GM12878 (cell line): ENCODE measurements around the gene CIAO2B. TPM values are rescaled to one million over a fixed set of nuclear protein-coding genes. Genes with fewer than 3 reads are reported as not detected.

ENCODE experiments used
- ATAC-seq: fragments of 200-7000 bp; cut with Tn5 transposase; 3 replicates; pipeline ENCODE4 v1.9.1; 2020; ENCODE audit warnings: mild to moderate bottlenecking, moderate library complexity
- BruUV-seq: library from RNA; stranded (reverse); fragments of 400-500 nt; replicated peaks from 2 replicates; lab custom pipeline; 2021; lab: Mats Ljungman, UMichigan
- CTCF ChIA-PET: fragments of 300-600 bp; sonication (Branson Sonifier 250); formaldehyde crosslinking; extraction: SDS; loops from one replicate; lab custom pipeline; 2021; ENCODE audit warnings: inconsistent platforms; lab: Yijun Ruan, JAX
- POLR2A ChIA-PET: fragments of 350-600 bp; formaldehyde crosslinking; extraction: SDS; loops from one replicate; lab custom pipeline; 2021; ENCODE audit warnings: inconsistent platforms; lab: Charles Lee
- RAD21 ChIA-PET: fragments of 300-600 bp; sonication (Branson Sonifier 250); formaldehyde crosslinking; loops from one replicate; lab custom pipeline; 2023; ENCODE audit warnings: antibody characterized with exemption; ENCODE audit not compliant: unreplicated experiment; lab: Charles Lee
- SMC1A ChIA-PET: fragments of 300-600 bp; sonication (Branson Sonifier 250); formaldehyde crosslinking; loops from one replicate; lab custom pipeline; 2023; ENCODE audit not compliant: unreplicated experiment, uncharacterized antibody; lab: Charles Lee
- DNase-seq: peaks from one replicate; pipeline ENCODE4 v3.0.0-alpha.2; 2011; ENCODE audit warnings: low read depth, low spot score
- FAIRE-seq: peaks from 3 replicates; lab custom pipeline; 2011; peaks lifted over from hg19 to GRCh38; lab: Jason Lieb, UNC
- H2AFZ ChIP-seq: 2 replicates; pipeline ENCODE4 v1.6.0; 2011; ENCODE audit warnings: low read depth, low read length, control low read depth; ENCODE audit not compliant: control insufficient read depth
- H3K27ac ChIP-seq: 2 replicates; pipeline ENCODE4 v1.5.1; 2011; ENCODE audit warnings: control low read depth; ENCODE audit not compliant: control insufficient read depth, insufficient read depth
- H3K27me3 ChIP-seq, 2 experiments: replicated peaks in 1 of 2; 2 replicates each; pipeline versions ENCODE4 v1.6.0 to v1.6.1; 2011; ENCODE audit warnings: low read length in 1 of 2; ENCODE audit not compliant: control insufficient read depth in 2 of 2, insufficient read depth in 2 of 2
- H3K36me3 ChIP-seq, 2 experiments: 2 replicates each; pipeline ENCODE4 v1.5.1; 2011; ENCODE audit warnings: low read length in 1 of 2; ENCODE audit not compliant: control insufficient read depth in 2 of 2, insufficient read depth in 2 of 2
- H3K4me1 ChIP-seq: 2 replicates; pipeline ENCODE4 v1.6.1; 2011; ENCODE audit warnings: mild to moderate bottlenecking, low read length, moderate library complexity, mixed read lengths; ENCODE audit not compliant: control insufficient read depth, insufficient read depth
- H3K4me2 ChIP-seq: 2 replicates; pipeline ENCODE4 v1.6.0; 2011; ENCODE audit warnings: control low read depth; ENCODE audit not compliant: control insufficient read depth, insufficient read depth
- H3K4me3 ChIP-seq: fragments of 200-600 bp; sonication (generic); 2 replicates; pipeline ENCODE4 v1.5.1; 2016
- H3K79me2 ChIP-seq: 2 replicates; pipeline ENCODE4 v1.6.0; 2011; ENCODE audit warnings: low read length; ENCODE audit not compliant: control insufficient read depth, insufficient read depth
- H3K9ac ChIP-seq: 2 replicates; pipeline ENCODE4 v1.8.0; 2011; ENCODE audit warnings: low read length, control low read depth, mixed read lengths; ENCODE audit not compliant: control insufficient read depth, insufficient read depth
- H3K9me3 ChIP-seq: replicated peaks from 3 replicates; pipeline ENCODE4 v1.5.1; 2011; ENCODE audit warnings: mild to moderate bottlenecking, low read length; ENCODE audit not compliant: control insufficient read depth, insufficient read depth
- H4K20me1 ChIP-seq: 2 replicates; pipeline ENCODE4 v1.6.0; 2011; ENCODE audit not compliant: control insufficient read depth, insufficient read depth
- BACH1 ChIP-seq: fragments of 450-650 bp; IDR thresholded peaks from 2 replicates; pipeline ENCODE4 v1.6.1; 2017; ENCODE audit warnings: mild to moderate bottlenecking, borderline replicate concordance
- DPF2 ChIP-seq: fragments of 450-650 bp; IDR thresholded peaks from 2 replicates; pipeline ENCODE4 v1.6.1; 2017; ENCODE audit warnings: mild to moderate bottlenecking
- EZH2 ChIP-seq: IDR thresholded peaks from 2 replicates; pipeline ENCODE4 v1.6.1; 2012; ENCODE audit warnings: low read depth, mild to moderate bottlenecking, control low read depth, inconsistent platforms, low read length, borderline replicate concordance; ENCODE audit not compliant: control insufficient read depth
- HCFC1 ChIP-seq: fragments of 150-350 bp; IDR thresholded peaks from 2 replicates; pipeline ENCODE4 v1.6.1; 2014; ENCODE audit warnings: low read length
- NFXL1 ChIP-seq: fragments of 450-650 bp; IDR thresholded peaks from 2 replicates; pipeline ENCODE4 v1.6.1; 2017; ENCODE audit warnings: antibody characterized with exemption, mild to moderate bottlenecking, borderline replicate concordance
- POLR2AphosphoS2 ChIP-seq: IDR thresholded peaks from 2 replicates; pipeline ENCODE4 v1.6.1; 2011; ENCODE audit warnings: low read depth, mild to moderate bottlenecking, low read length, improper control_type of control experiment, moderate library complexity
- STAT1 ChIP-seq: fragments of 450-650 bp; conservative IDR thresholded peaks from 2 replicates; pipeline ENCODE4 v1.6.1; 2014; ENCODE audit warnings: antibody characterized with exemption, mild to moderate bottlenecking
- YY1 ChIP-seq: IDR thresholded peaks from 2 replicates; pipeline ENCODE4 v1.6.1; 2011; ENCODE audit warnings: low read depth, mild to moderate bottlenecking, low read length
- ZNF24 ChIP-seq: fragments of 450-650 bp; IDR thresholded peaks from 2 replicates; pipeline ENCODE4 v1.6.1; 2017; ENCODE audit warnings: antibody characterized with exemption, mild to moderate bottlenecking
- WGBS: methylation state at CpG from one replicate; pipeline ENCODE4 v1.1.6; 2016; ENCODE audit warnings: low lambda C conversion rate; ENCODE audit not compliant: insufficient replicate concordance, insufficient coverage; ENCODE audit errors: missing lambda C conversion rate; 5-methylcytosine and 5-hydroxymethylcytosine counted together
- in situ Hi-C: fragments of 300-500 bp; cut with MboI; formaldehyde crosslinking; loops from 9 replicates; pipeline ENCODE4 v1.14.3; 2018; ENCODE audit warnings: mixed read lengths
- intact Hi-C: fragments of 100-400 bp; cut with micrococcal nuclease; formaldehyde crosslinking; loops from one replicate; pipeline ENCODE4 v1.14.2; 2022; ENCODE audit not compliant: unreplicated experiment
- polyA plus RNA-seq, 11 experiments: library from polyadenylated mRNA; depleted of rRNA in 4 of 11; unstranded in 6 of 11; stranded (reverse) in 5 of 11; fragments of >200 nt; fragmentation: Nextera tagmentation in 4 of 11; fragmentation: Illumina TruSeq in 1 of 11; extraction: Ambion mirVana in 4 of 11; extraction: Trizol in 1 of 11; gene quantifications; 1 replicate in 1 of 11; 2 replicates in 10 of 11; pipeline versions ENCODE4 v1.2.1 to v1.2.3, GENCODE V29; 2011 to 2016; ENCODE audit warnings: inconsistent platforms in 2 of 11, missing spikeins in 2 of 11, low read depth in 1 of 11
- total RNA-seq, 4 experiments: library from RNA; depleted of rRNA in 3 of 4; stranded (reverse); fragments of >200 nt in 3 of 4; fragmentation: Illumina TruSeq in 1 of 4; extraction: Trizol in 1 of 4; gene quantifications; 2 replicates each; pipeline versions ENCODE4 v1.2.1 to v1.2.3, GENCODE V29; 2013 to 2021
- TF ChIP-seq, protein P1 (sequence below): fragments of 450-650 bp; IDR thresholded peaks from 2 replicates; pipeline ENCODE4 v1.6.1; 2018; ENCODE audit warnings: mild to moderate bottlenecking, low read depth, moderate library complexity; ENCODE audit not compliant: partially characterized antibody
- TF ChIP-seq, protein P2 (sequence below), 3 experiments: IDR thresholded peaks in 2 of 3; conservative IDR thresholded peaks in 1 of 3; 2 replicates each; pipeline ENCODE4 v1.5.1; 2011; ENCODE audit warnings: low read depth in 3 of 3, low read length in 3 of 3, mild to moderate bottlenecking in 3 of 3, control low read depth in 2 of 3, moderate library complexity in 2 of 3, inconsistent platforms in 1 of 3, mixed read lengths in 1 of 3; ENCODE audit not compliant: control insufficient read depth in 2 of 3, insufficient read depth in 1 of 3; ENCODE audit errors: extremely low read depth in 1 of 3
- TF ChIP-seq, protein P3 (sequence below): IDR thresholded peaks from 2 replicates; pipeline ENCODE4 v1.6.1; 2011; ENCODE audit warnings: low read depth, low read length, improper control_type of control experiment, borderline replicate concordance

Gene CIAO2B
- total and polyA plus RNA-seq, 10 of the 15 experiments (the other 5 are each of a cell fraction or from before 2014, with no cell fraction given), result 76.4 to 241 (median 138) TPM

DNA sequence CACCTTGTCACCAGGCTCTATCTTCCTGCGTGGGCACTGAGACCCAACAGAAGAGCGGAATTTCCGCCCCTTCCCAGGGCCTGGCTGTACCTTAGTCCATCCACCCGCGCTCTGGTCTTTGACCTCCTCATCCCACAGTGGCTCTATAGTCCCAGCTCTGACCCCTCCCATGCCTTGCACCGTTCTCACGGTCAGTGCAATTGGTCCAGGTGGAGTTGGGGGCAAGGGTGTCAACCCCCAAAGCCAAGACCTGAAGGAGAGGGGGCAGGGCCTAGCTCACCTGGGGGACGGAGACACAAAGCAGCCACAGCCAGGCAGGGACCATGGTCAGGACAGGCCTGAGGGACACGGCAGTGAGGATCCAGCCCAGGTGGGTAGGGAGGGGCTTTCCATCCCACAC, 16.5 kb downstream of the CIAO2B start (continued):
- TF ChIP-seq, protein P1, sequence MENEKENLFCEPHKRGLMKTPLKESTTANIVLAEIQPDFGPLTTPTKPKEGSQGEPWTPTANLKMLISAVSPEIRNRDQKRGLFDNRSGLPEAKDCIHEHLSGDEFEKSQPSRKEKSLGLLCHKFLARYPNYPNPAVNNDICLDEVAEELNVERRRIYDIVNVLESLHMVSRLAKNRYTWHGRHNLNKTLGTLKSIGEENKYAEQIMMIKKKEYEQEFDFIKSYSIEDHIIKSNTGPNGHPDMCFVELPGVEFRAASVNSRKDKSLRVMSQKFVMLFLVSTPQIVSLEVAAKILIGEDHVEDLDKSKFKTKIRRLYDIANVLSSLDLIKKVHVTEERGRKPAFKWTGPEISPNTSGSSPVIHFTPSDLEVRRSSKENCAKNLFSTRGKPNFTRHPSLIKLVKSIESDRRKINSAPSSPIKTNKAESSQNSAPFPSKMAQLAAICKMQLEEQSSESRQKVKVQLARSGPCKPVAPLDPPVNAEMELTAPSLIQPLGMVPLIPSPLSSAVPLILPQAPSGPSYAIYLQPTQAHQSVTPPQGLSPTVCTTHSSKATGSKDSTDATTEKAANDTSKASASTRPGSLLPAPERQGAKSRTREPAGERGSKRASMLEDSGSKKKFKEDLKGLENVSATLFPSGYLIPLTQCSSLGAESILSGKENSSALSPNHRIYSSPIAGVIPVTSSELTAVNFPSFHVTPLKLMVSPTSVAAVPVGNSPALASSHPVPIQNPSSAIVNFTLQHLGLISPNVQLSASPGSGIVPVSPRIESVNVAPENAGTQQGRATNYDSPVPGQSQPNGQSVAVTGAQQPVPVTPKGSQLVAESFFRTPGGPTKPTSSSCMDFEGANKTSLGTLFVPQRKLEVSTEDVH, result no peak
- TF ChIP-seq HCFC1, result no peak

DNA sequence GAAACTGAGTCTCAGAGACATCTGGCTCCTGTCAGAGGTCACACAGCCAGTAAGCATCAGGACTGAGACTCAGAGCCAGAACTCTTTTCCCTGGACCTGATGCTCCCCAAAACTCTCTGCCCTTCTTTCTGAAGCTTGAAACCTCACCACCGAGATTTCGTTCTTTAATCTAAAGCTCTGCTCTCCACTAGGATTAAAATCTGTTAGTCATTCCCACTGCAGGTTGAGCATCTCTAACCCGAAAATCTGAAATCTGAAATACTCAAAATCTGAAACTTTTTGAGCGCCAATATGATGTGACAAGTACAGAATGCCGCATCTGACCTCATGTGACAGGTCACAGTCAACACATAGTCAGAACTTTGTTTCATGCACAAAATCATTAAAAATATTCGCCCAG, 17.7 kb downstream of the CIAO2B start:
- RAD21 ChIA-PET, result no interaction called here
- CTCF ChIA-PET, result interaction anchor here (0.7 to 1.3 kb wide), 3 partner anchors 10 to 17 kb away, joined by 4 read pairs; no protein-coding TSS in a partner anchor
- WGBS, result 46% methylated on average over 6 of the region's 6 CpGs
- Histone ChIP-seq H3K27ac (no peak overlapping the region), H4K20me1 (no peaks in the 10 kb centered on the region), H3K4me2 (no peak overlapping the region), H3K4me1 (no peaks in the 10 kb centered on the region), H3K79me2 (no peaks in the 10 kb centered on the region), H3K36me3 (no peaks in the 10 kb centered on the region), H2AFZ (no peak overlapping the region), H3K27me3 (peaks cover 0 to 3% of the 10 kb centered on the region in 2 experiments; a peak in 1 of 4 replicates), H3K4me3 (no peak overlapping the region), H3K9ac (no peak overlapping the region), H3K9me3 (no peaks in the 10 kb centered on the region)
- POLR2A ChIA-PET, result no interaction called here
- DNase-seq (no peak), ATAC-seq (no peak), FAIRE-seq (no peak)
- intact Hi-C loops (no loop called here), in situ Hi-C loops (no loop called here)
- BruUV-seq, result no TSS peak
- SMC1A ChIA-PET, result no interaction called here
- no peak for TF ChIP-seq NFXL1
- no peak for TF ChIP-seq BACH1
- TF ChIP-seq, protein P2, sequence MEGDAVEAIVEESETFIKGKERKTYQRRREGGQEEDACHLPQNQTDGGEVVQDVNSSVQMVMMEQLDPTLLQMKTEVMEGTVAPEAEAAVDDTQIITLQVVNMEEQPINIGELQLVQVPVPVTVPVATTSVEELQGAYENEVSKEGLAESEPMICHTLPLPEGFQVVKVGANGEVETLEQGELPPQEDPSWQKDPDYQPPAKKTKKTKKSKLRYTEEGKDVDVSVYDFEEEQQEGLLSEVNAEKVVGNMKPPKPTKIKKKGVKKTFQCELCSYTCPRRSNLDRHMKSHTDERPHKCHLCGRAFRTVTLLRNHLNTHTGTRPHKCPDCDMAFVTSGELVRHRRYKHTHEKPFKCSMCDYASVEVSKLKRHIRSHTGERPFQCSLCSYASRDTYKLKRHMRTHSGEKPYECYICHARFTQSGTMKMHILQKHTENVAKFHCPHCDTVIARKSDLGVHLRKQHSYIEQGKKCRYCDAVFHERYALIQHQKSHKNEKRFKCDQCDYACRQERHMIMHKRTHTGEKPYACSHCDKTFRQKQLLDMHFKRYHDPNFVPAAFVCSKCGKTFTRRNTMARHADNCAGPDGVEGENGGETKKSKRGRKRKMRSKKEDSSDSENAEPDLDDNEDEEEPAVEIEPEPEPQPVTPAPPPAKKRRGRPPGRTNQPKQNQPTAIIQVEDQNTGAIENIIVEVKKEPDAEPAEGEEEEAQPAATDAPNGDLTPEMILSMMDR (IDR thresholded peaks at IDR 0.05 in 2 of 3, conservative IDR thresholded peaks at IDR 0.05 in 1 of 3; ENCODE audit: control insufficient read depth in 2 of 3, extremely low read depth in 1 of 3, insufficient read depth in 1 of 3, low read depth in 3 of 3, low read length in 3 of 3), result no peak
- no peak for TF ChIP-seq STAT1
- no peak for TF ChIP-seq DPF2
- TF ChIP-seq, protein P3, sequence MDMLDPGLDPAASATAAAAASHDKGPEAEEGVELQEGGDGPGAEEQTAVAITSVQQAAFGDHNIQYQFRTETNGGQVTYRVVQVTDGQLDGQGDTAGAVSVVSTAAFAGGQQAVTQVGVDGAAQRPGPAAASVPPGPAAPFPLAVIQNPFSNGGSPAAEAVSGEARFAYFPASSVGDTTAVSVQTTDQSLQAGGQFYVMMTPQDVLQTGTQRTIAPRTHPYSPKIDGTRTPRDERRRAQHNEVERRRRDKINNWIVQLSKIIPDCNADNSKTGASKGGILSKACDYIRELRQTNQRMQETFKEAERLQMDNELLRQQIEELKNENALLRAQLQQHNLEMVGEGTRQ, result no peak
- TF ChIP-seq ZNF24, result no peak
- no peak for TF ChIP-seq EZH2
- no peak for TF ChIP-seq POLR2AphosphoS2
- no peak for TF ChIP-seq YY1
